22Rv1 (cell line): ENCODE data around the gene GAS2L2.

Source experiments
- H3K27ac ChIP-seq: fragments of 450-650 bp; 2 replicates; pipeline ENCODE4 v1.5.1; 2017
- ZFX ChIP-seq: fragments of 450-650 bp; IDR thresholded peaks from 2 replicates; pipeline ENCODE4 v1.6.1; 2017; ENCODE audit warnings: antibody characterized with exemption, borderline replicate concordance
- TF ChIP-seq, protein P1 (sequence below): fragments of 450-650 bp; IDR thresholded peaks from 2 replicates; pipeline ENCODE4 v1.5.1; 2017; ENCODE audit warnings: mild to moderate bottlenecking

Gene GAS2L2

DNA sequence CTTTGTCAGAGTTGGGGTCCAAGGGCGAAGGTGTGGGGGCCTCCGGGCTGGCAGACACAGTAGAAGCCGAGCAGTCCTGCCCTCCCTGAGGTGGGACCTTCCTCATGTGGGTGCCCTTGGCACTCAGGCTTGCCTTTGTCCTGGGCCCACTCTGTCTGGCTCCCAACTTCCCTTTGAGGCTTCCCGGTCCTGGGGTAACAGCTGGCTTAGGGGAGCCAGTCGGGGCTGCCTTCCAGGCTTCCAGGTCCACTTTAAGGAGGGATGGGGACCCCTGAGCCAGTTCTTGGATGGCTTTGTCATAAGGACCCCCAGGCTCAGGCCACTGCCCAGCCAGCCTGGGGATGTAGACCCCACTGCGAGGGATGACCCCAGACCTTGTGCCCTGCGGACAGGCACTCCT lies 7.8 kb downstream of the GAS2L2 start:
- H3K27ac ChIP-seq: no peak overlapping the region
- TF ChIP-seq, protein P1, sequence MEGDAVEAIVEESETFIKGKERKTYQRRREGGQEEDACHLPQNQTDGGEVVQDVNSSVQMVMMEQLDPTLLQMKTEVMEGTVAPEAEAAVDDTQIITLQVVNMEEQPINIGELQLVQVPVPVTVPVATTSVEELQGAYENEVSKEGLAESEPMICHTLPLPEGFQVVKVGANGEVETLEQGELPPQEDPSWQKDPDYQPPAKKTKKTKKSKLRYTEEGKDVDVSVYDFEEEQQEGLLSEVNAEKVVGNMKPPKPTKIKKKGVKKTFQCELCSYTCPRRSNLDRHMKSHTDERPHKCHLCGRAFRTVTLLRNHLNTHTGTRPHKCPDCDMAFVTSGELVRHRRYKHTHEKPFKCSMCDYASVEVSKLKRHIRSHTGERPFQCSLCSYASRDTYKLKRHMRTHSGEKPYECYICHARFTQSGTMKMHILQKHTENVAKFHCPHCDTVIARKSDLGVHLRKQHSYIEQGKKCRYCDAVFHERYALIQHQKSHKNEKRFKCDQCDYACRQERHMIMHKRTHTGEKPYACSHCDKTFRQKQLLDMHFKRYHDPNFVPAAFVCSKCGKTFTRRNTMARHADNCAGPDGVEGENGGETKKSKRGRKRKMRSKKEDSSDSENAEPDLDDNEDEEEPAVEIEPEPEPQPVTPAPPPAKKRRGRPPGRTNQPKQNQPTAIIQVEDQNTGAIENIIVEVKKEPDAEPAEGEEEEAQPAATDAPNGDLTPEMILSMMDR: no peak
- no peak for TF ChIP-seq ZFX

DNA sequence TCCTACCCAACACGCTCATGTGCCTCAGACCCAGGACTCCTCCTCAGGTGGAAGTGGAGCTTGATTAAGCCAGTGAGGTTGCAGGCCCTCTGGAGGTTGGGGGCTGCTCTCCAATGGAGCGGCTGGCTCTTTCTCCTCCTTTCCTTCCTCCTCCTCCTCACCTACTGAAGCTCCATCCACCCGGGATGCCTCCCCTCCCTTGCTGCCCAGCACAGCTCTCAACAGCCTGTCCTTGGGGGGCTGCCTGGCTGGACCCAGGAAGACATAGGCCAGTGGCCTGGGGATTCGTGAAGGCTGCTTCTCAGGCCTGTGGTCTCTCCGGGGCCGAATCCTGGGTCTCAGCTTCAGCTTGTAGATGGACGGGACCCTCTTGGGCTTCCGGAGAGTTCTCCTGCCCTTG lies 8.2 kb downstream of the GAS2L2 start:
- TF ChIP-seq, protein P1: no peak
- TF ChIP-seq ZFX: no peak
- H3K27ac ChIP-seq: no peak overlapping the region

DNA sequence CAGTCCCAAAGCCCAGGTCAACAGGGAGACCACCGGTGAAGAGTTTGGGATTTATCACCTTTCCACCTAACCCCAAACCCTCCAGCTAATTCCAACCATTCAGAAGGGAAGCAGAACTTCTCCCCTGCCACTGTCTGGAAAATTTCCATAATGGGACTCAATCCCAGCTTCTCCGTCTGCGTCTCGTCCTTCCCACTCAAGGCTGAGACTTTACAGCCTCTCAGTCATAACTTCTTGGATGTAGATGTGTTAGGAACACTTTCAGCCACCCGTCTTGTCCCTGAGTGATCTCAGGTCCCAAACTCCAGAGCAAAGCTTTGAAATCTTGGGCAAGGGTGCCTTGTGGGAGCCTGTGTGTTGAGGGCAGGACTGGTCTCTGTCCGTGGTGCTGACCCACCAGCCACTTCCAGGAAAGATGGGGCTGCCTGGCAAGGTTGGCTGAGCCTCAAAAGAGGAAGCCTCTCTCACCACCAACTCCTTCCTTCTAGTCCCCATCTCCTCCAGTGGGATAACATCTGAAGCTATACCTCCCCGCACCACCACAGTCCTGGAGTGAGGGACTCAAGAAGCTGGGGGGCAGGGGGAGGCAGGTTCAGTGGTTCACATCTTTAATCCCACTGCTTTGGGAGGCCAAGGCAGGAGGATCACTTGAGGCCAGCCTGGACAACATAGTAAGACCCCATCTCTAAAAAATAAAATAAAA lies 9.3 kb downstream of the GAS2L2 start:
- no peak overlapping the region for H3K27ac ChIP-seq
- TF ChIP-seq, protein P1: no peak
- no peak for TF ChIP-seq ZFX

DNA sequence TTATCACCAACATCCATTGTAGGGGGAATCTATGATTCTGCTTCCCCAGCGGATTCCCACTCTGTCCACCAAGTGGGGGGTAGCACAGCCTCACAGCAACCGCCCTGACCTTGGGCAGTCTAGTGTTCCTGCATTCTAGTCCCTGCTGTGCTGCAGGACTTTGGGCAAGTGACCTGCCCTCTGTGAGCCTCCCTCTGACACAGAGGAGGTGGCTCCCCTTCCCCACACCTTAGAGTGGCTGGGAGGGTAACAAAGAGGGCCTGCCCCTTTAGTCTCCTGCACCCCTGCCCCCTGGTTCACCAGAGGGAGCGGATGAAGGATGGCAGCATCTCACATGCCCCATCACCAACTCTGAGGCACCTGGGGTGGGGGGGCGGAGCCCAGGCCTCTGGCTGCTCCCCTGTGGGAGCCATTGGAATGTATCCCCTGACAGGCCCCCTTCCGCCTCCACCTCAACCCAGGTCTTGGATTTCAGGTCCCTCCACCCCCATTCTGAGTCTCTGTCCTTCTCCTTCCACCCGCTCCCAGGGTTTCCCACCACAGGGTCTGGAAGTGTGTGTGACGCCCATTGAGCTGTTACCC lies 10.1 kb downstream of the GAS2L2 start:
- TF ChIP-seq, protein P1: no peak
- no peak for TF ChIP-seq ZFX
- H3K27ac ChIP-seq: no peak overlapping the region

DNA sequence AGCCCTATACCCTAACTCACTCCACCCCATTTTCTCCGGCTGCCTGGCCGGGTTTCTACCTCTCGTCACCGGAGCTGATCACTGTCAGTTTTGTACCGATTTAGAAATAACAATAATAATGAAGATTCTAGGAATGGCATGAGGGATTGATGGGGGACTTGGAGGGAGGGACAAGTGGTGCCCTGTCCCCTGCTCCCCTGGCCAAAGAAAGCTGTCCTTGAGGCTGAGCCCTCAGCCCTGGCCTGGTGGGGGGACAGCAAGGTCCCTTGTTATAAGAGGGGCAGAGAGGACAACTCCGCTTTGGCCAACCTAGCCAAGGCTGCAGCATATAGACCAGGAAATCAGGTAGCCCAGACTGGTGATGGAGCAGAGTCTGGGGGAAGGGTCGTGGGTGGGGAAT lies 10.5 kb downstream of the GAS2L2 start:
- TF ChIP-seq ZFX: no peak
- TF ChIP-seq, protein P1: no peak
- H3K27ac ChIP-seq: no peak overlapping the region

DNA sequence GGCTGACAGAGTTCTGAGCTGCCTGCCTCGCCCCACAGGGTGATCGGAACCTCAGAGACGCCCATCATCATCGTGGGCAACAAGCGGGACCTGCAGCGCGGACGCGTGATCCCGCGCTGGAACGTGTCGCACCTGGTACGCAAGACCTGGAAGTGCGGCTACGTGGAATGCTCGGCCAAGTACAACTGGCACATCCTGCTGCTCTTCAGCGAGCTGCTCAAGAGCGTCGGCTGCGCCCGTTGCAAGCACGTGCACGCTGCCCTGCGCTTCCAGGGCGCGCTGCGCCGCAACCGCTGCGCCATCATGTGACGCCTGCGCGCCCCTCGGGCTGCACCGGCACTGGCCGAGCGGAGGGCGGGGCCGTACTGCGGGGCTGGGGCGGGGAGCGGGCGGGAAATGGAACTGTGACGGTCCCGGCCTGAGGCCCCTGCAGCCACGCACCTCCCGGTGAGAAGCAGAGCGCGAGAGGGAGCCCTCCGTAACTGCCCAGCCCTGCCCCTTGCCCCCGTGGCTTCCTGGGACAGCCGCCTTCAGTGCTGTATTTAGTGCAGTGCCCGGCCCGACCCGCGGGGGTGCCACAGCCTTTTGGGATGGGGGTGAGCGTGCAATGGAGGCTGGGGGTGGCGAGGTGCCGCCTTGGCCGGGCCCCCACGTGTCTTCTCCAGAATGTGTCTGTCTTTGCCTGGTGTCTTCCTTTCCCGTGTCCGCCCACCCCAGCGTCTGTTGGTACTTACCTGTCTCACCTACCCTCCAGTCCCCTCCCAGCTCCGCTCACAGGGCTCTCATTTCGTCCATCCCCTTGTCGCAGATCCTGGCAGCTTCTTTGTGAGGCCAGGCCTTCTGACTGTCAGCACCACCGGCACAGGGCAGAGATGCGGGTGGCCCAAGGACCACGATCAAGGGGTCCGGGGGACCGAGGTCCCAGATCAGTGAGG lies 11.8 kb downstream of the GAS2L2 start:
- no peak overlapping the region for H3K27ac ChIP-seq
- TF ChIP-seq ZFX: no peak
- TF ChIP-seq, protein P1: peak; percentile 27
